ENCODE data around the gene RAB36.

DNA sequence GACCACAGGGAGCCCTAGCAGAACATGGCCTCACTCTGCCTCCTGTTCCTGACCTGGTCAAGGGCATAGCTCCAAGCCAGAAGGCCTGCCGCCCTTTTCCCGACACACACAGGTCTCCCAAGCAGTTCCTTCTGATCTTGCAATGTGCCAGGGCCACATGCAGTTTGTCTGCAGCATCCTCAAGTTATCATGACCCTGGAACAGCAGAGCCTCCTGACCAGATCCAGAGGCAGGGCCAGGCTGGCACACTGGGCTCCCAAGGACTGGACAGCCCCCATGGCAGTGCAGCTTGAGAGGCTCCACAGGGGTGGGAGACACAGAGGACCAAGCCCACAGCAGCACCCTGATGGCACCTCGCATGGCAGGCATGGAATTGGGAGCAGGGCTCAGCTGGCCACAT lies 43.8 kb upstream of the RAB36 start:
- TF ChIP-seq, protein P1, sequence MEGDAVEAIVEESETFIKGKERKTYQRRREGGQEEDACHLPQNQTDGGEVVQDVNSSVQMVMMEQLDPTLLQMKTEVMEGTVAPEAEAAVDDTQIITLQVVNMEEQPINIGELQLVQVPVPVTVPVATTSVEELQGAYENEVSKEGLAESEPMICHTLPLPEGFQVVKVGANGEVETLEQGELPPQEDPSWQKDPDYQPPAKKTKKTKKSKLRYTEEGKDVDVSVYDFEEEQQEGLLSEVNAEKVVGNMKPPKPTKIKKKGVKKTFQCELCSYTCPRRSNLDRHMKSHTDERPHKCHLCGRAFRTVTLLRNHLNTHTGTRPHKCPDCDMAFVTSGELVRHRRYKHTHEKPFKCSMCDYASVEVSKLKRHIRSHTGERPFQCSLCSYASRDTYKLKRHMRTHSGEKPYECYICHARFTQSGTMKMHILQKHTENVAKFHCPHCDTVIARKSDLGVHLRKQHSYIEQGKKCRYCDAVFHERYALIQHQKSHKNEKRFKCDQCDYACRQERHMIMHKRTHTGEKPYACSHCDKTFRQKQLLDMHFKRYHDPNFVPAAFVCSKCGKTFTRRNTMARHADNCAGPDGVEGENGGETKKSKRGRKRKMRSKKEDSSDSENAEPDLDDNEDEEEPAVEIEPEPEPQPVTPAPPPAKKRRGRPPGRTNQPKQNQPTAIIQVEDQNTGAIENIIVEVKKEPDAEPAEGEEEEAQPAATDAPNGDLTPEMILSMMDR (IDR thresholded peaks at IDR 0.05; ENCODE audit: low read depth, low read length, missing input control), result no peak
- TF ChIP-seq, protein P2, sequence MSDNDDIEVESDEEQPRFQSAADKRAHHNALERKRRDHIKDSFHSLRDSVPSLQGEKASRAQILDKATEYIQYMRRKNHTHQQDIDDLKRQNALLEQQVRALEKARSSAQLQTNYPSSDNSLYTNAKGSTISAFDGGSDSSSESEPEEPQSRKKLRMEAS (IDR thresholded peaks at IDR 0.05), result no peak
- TF ChIP-seq RAD21 (IDR thresholded peaks at IDR 0.05) (no peak), JUND (IDR thresholded peaks at IDR 0.05) (no peak), GABPA (IDR thresholded peaks at IDR 0.05 in 1 of 2, conservative IDR thresholded peaks at IDR 0.05 in 1 of 2) (no peak), YY1 (IDR thresholded peaks at IDR 0.05) (no peak), TAF1 (conservative IDR thresholded peaks at IDR 0.05) (no peak), RXRA (IDR thresholded peaks at IDR 0.05) (no peak), SP1 (IDR thresholded peaks at IDR 0.05) (no peak)
- TF ChIP-seq, protein P3, sequence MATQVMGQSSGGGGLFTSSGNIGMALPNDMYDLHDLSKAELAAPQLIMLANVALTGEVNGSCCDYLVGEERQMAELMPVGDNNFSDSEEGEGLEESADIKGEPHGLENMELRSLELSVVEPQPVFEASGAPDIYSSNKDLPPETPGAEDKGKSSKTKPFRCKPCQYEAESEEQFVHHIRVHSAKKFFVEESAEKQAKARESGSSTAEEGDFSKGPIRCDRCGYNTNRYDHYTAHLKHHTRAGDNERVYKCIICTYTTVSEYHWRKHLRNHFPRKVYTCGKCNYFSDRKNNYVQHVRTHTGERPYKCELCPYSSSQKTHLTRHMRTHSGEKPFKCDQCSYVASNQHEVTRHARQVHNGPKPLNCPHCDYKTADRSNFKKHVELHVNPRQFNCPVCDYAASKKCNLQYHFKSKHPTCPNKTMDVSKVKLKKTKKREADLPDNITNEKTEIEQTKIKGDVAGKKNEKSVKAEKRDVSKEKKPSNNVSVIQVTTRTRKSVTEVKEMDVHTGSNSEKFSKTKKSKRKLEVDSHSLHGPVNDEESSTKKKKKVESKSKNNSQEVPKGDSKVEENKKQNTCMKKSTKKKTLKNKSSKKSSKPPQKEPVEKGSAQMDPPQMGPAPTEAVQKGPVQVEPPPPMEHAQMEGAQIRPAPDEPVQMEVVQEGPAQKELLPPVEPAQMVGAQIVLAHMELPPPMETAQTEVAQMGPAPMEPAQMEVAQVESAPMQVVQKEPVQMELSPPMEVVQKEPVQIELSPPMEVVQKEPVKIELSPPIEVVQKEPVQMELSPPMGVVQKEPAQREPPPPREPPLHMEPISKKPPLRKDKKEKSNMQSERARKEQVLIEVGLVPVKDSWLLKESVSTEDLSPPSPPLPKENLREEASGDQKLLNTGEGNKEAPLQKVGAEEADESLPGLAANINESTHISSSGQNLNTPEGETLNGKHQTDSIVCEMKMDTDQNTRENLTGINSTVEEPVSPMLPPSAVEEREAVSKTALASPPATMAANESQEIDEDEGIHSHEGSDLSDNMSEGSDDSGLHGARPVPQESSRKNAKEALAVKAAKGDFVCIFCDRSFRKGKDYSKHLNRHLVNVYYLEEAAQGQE (IDR thresholded peaks at IDR 0.05), result no peak
- TF ChIP-seq, protein P4, sequence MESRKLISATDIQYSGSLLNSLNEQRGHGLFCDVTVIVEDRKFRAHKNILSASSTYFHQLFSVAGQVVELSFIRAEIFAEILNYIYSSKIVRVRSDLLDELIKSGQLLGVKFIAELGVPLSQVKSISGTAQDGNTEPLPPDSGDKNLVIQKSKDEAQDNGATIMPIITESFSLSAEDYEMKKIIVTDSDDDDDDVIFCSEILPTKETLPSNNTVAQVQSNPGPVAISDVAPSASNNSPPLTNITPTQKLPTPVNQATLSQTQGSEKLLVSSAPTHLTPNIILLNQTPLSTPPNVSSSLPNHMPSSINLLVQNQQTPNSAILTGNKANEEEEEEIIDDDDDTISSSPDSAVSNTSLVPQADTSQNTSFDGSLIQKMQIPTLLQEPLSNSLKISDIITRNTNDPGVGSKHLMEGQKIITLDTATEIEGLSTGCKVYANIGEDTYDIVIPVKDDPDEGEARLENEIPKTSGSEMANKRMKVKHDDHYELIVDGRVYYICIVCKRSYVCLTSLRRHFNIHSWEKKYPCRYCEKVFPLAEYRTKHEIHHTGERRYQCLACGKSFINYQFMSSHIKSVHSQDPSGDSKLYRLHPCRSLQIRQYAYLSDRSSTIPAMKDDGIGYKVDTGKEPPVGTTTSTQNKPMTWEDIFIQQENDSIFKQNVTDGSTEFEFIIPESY (IDR thresholded peaks at IDR 0.05), result no peak
- TF ChIP-seq, protein P5, sequence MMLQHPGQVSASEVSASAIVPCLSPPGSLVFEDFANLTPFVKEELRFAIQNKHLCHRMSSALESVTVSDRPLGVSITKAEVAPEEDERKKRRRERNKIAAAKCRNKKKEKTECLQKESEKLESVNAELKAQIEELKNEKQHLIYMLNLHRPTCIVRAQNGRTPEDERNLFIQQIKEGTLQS (IDR thresholded peaks at IDR 0.05), result no peak

All from liver (tissue), 3 donors.